SK-N-SH (cell line): ENCODE measurements around the gene R3HDM1. TPM values are rescaled to one million over a fixed set of nuclear protein-coding genes. Genes with fewer than 3 reads are reported as not detected.

Experiments
- CTCF ChIA-PET: fragments of 300-600, 350-600 bp; formaldehyde crosslinking; extraction: SDS; loops from one replicate; lab custom pipeline; 2021; lab: Yijun Ruan, JAX
- POLR2A ChIA-PET: fragments of 350-600 bp; sonication (Branson Sonifier 250); formaldehyde crosslinking; extraction: SDS; loops from one replicate; lab custom pipeline; 2020; ENCODE audit warnings: antibody characterized with exemption, inconsistent platforms; lab: Yijun Ruan, JAX
- DNase-seq: peaks from one replicate; pipeline ENCODE4 v3.0.0; 2012
- H2AFZ ChIP-seq: fragments of 200-600 bp; sonication (generic); 2 replicates; pipeline ENCODE4 v1.8.1; 2016; ENCODE audit warnings: antibody characterized with exemption, mild to moderate bottlenecking, low read depth
- H3F3A ChIP-seq: fragments of 200-600 bp; sonication (generic); replicated peaks from 2 replicates; pipeline ENCODE3; 2016; ENCODE audit warnings: antibody characterized with exemption, mild to moderate bottlenecking; ENCODE audit not compliant: insufficient read depth
- H3K27ac ChIP-seq, 2 experiments: fragments of 200-500 bp in 1 of 2; fragments of 200-600 bp in 1 of 2; sonication (Bioruptor generic) in 1 of 2; sonication (generic), shearing (Covaris generic) in 1 of 2; 2 replicates each; pipeline versions ENCODE4 v1.5.1 to v1.6.1; 2014 to 2016; ENCODE audit warnings: low read depth in 2 of 2, inconsistent platforms in 1 of 2, low read length in 1 of 2, mild to moderate bottlenecking in 1 of 2, mixed read lengths in 1 of 2
- H3K27me3 ChIP-seq: fragments of 200-600 bp; sonication (generic), shearing (Covaris generic); 2 replicates; pipeline ENCODE4 v1.6.1; 2016; ENCODE audit warnings: mixed run types; ENCODE audit not compliant: insufficient read depth
- H3K36me3 ChIP-seq, 2 experiments: fragments of 200-500 bp in 1 of 2; fragments of 200-600 bp in 1 of 2; sonication (Bioruptor generic) in 1 of 2; sonication (generic) in 1 of 2; replicated peaks in 1 of 2; 2 replicates each; pipeline versions ENCODE3 to v1.5.1; 2014 to 2016; ENCODE audit warnings: low read length in 1 of 2, mild to moderate bottlenecking in 1 of 2; ENCODE audit not compliant: insufficient read depth in 2 of 2, control insufficient read depth in 1 of 2
- H3K4me1 ChIP-seq, 2 experiments: fragments of 200-500 bp in 1 of 2; fragments of 200-600 bp in 1 of 2; sonication (Bioruptor generic) in 1 of 2; sonication (generic), shearing (Covaris generic) in 1 of 2; 2 replicates each; pipeline versions ENCODE4 v1.5.1 to v1.6.1; 2014 to 2016; ENCODE audit warnings: low read depth in 1 of 2, low read length in 1 of 2, mixed run types in 1 of 2; ENCODE audit not compliant: insufficient read depth in 2 of 2, control insufficient read depth in 1 of 2
- H3K4me2 ChIP-seq: fragments of 200-600 bp; sonication (generic), shearing (Covaris generic); 2 replicates; pipeline ENCODE4 v1.6.1; 2017; ENCODE audit warnings: mixed run types
- H3K4me3 ChIP-seq, 2 experiments: fragments of 200-500 bp in 1 of 2; fragments of 200-600 bp in 1 of 2; sonication (Bioruptor generic) in 1 of 2; sonication (generic), shearing (Covaris generic) in 1 of 2; 2 replicates each; pipeline versions ENCODE4 v1.5.1 to v1.8.1; 2014 to 2016; ENCODE audit warnings: low read depth in 2 of 2, inconsistent platforms in 1 of 2, low read length in 1 of 2, mild to moderate bottlenecking in 1 of 2, mixed read lengths in 1 of 2, moderate library complexity in 1 of 2
- H3K79me2 ChIP-seq: fragments of 200-600 bp; sonication (generic); 2 replicates; pipeline ENCODE4 v1.8.1; 2017; ENCODE audit warnings: mild to moderate bottlenecking; ENCODE audit not compliant: insufficient read depth
- H3K9ac ChIP-seq: fragments of 200-600 bp; sonication (generic); 2 replicates; pipeline ENCODE4 v1.6.1; 2017; ENCODE audit warnings: mixed run types
- H3K9me2 ChIP-seq: fragments of 200-600 bp; sonication (generic); 2 replicates; pipeline ENCODE4 v1.6.1; 2017; ENCODE audit warnings: mixed run types
- H3K9me3 ChIP-seq: fragments of 200-600 bp; sonication (generic); 2 replicates; pipeline ENCODE4 v1.6.1; 2017; ENCODE audit warnings: mixed run types, mild to moderate bottlenecking, moderate library complexity
- H4K20me1 ChIP-seq: fragments of 200-600 bp; sonication (generic); 2 replicates; pipeline ENCODE4 v1.6.1; 2017; ENCODE audit warnings: mild to moderate bottlenecking, mixed run types; ENCODE audit not compliant: insufficient read depth
- CHD2 ChIP-seq: fragments of 150-350 bp; IDR thresholded peaks from 2 replicates; pipeline ENCODE4 v1.6.1; 2018; ENCODE audit warnings: low read length; ENCODE audit not compliant: partially characterized antibody
- ELF1 ChIP-seq: IDR thresholded peaks from 2 replicates; pipeline ENCODE4 v1.4.0; 2012
- FOXJ3 ChIP-seq: sonication (generic); formaldehyde crosslinking; IDR thresholded peaks from 2 replicates; pipeline ENCODE4 v1.5.1; 2020; ENCODE audit warnings: mild to moderate bottlenecking, missing genetic modification reagents
- FOXM1 ChIP-seq: IDR thresholded peaks from 2 replicates; pipeline ENCODE4 v1.4.0; 2012; ENCODE audit warnings: low read depth, mild to moderate bottlenecking
- MAX ChIP-seq: IDR thresholded peaks from 2 replicates; pipeline ENCODE4 v1.4.0; 2012; ENCODE audit warnings: low read depth
- MXI1 ChIP-seq: IDR thresholded peaks from 2 replicates; pipeline ENCODE4 v1.6.1; 2012; ENCODE audit warnings: mild to moderate bottlenecking, low read depth, low read length, improper control_type of control experiment
- NFIC ChIP-seq: IDR thresholded peaks from 2 replicates; pipeline ENCODE4 v1.4.0; 2012; ENCODE audit warnings: borderline replicate concordance
- NRF1 ChIP-seq: IDR thresholded peaks from 2 replicates; pipeline ENCODE4 v1.6.1; 2012; ENCODE audit warnings: low read depth, mild to moderate bottlenecking, low read length
- POLR2AphosphoS5 ChIP-seq: IDR thresholded peaks from 2 replicates; pipeline ENCODE4 v1.6.1; 2012; ENCODE audit warnings: low read depth, low read length
- RCOR1 ChIP-seq: fragments of 150-350 bp; IDR thresholded peaks from 2 replicates; pipeline ENCODE4 v1.6.1; 2017; ENCODE audit warnings: antibody characterized with exemption, low read length
- REST ChIP-seq: IDR thresholded peaks from 2 replicates; pipeline ENCODE4 v1.6.1; 2012; ENCODE audit warnings: mild to moderate bottlenecking, low read depth, low read length, moderate library complexity
- RFX5 ChIP-seq: IDR thresholded peaks from 2 replicates; pipeline ENCODE4 v1.6.1; 2012; ENCODE audit warnings: mild to moderate bottlenecking, improper control_type of control experiment, low read length
- RXRA ChIP-seq: IDR thresholded peaks from 2 replicates; pipeline ENCODE4 v1.4.0; 2012; ENCODE audit warnings: low read depth, mild to moderate bottlenecking, borderline replicate concordance
- SIN3A ChIP-seq: IDR thresholded peaks from 2 replicates; pipeline ENCODE4 v1.6.1; 2012; ENCODE audit warnings: low read depth, mild to moderate bottlenecking, low read length, moderate library complexity, borderline replicate concordance
- SMC3 ChIP-seq: IDR thresholded peaks from 2 replicates; pipeline ENCODE4 v1.6.1; 2012; ENCODE audit warnings: low read depth, low read length, improper control_type of control experiment
- TAF1 ChIP-seq: IDR thresholded peaks from 2 replicates; pipeline ENCODE4 v1.6.1; 2012; ENCODE audit warnings: low read depth, mild to moderate bottlenecking, low read length, moderate library complexity, borderline replicate concordance
- TCF12 ChIP-seq: IDR thresholded peaks from 2 replicates; pipeline ENCODE4 v1.4.0; 2012
- USF2 ChIP-seq: fragments of 150-350 bp; IDR thresholded peaks from 2 replicates; pipeline ENCODE4 v1.6.1; 2017; ENCODE audit warnings: antibody characterized with exemption, low read length, low read depth, borderline replicate concordance
- YY1 ChIP-seq: IDR thresholded peaks from 2 replicates; pipeline ENCODE4 v1.4.0; 2012; ENCODE audit warnings: low read depth, mild to moderate bottlenecking
- WGBS: methylation state at CpG from one replicate; pipeline ENCODE4 v1.1.6; 2017; ENCODE audit warnings: low lambda C conversion rate; 5-methylcytosine and 5-hydroxymethylcytosine counted together
- polyA plus RNA-seq, 3 experiments: library from polyadenylated mRNA; depleted of rRNA; stranded (reverse); fragments of >200 nt; gene quantifications; 2 replicates each; pipeline ENCODE4 v1.2.3, GENCODE V29; 2012
- TF ChIP-seq, protein P1 (sequence below): fragments of 200-600 bp; sonication (generic); IDR thresholded peaks from 2 replicates; pipeline ENCODE4 v1.6.1; 2017; ENCODE audit warnings: antibody characterized with exemption, mild to moderate bottlenecking, moderate library complexity

Gene R3HDM1
- polyA plus RNA-seq, 1 of the 3 experiments (the other 2 are of a cell fraction) = 38.2 TPM

GRCh38 chr2:135581282-135581681 is 50.0 kb downstream of the R3HDM1 start:
- Histone ChIP-seq H3K9me3 (no peaks in the 10 kb centered on the region), H3K4me1 (peaks cover 2 to 3% of the 10 kb centered on the region in 2 experiments; a peak in 2 of 4 replicates), H3K27me3 (no peaks in the 10 kb centered on the region), H3K36me3 (no peaks in the 10 kb centered on the region), H3K4me2 (no peak overlapping the region), H3K27ac (no peak overlapping the region), H3F3A (peaks cover 6% of the 10 kb centered on the region), H2AFZ (no peak overlapping the region), H3K9me2 (no peaks in the 10 kb centered on the region), H3K9ac (no peak overlapping the region), H3K4me3 (no peak overlapping the region), H3K79me2 (peaks cover 5% of the 10 kb centered on the region; the same call in 1 of the 2 replicates), H4K20me1 (no peaks in the 10 kb centered on the region; the same call in 1 of the 2 replicates)
- no peak for DNase-seq
- POLR2A ChIA-PET = no interaction called here
- WGBS = 92% methylated on average over 3 of the region's 3 CpGs
- CTCF ChIA-PET = no interaction called here
- no peak for TF ChIP-seq RXRA

DNA sequence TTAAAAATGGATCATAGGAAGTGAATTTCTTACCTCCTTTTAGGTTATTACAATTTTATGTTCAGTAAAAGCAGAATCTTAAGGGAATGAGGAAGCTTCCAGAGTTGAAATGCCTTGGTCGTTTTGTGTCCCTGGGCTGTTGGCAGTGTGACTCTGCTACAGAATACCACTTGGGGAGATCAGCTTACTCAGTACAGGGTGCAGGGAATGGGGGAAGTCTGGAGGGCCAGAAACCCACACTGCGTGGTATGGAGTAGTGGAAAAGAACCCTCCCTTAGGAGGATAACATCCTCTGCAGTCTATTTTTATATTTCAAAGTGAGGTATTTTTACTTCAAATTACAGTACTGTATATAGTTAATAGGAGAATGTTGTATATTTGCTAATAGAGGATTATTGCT is 51.1 kb downstream of the R3HDM1 start:
- Histone ChIP-seq H2AFZ (no peak overlapping the region), H3K27me3 (no peaks in the 10 kb centered on the region), H3K9ac (no peak overlapping the region), H3K27ac (no peak overlapping the region), H3K79me2 (peaks cover 5% of the 10 kb centered on the region; the same call in 1 of the 2 replicates), H3K4me2 (no peak overlapping the region), H4K20me1 (no peaks in the 10 kb centered on the region; the same call in 1 of the 2 replicates), H3K9me3 (no peaks in the 10 kb centered on the region), H3K4me3 (no peak overlapping the region), H3F3A (peaks cover 7% of the 10 kb centered on the region), H3K4me1 (peaks cover 2 to 3% of the 10 kb centered on the region in 2 experiments; a peak in 2 of 4 replicates), H3K36me3 (no peaks in the 10 kb centered on the region), H3K9me2 (no peaks in the 10 kb centered on the region)
- ChIA-PET CTCF (no interaction called here), POLR2A (no interaction called here)
- no peak for DNase-seq
- no peak for TF ChIP-seq RFX5
- TF ChIP-seq USF2 = no peak
- TF ChIP-seq TCF12 = no peak
- no peak for TF ChIP-seq NRF1
- TF ChIP-seq REST = no peak
- TF ChIP-seq RCOR1 = no peak
- no peak for TF ChIP-seq SMC3
- no peak for TF ChIP-seq MXI1
- TF ChIP-seq NFIC = no peak
- TF ChIP-seq TAF1 = no peak
- TF ChIP-seq CHD2 = no peak
- TF ChIP-seq POLR2AphosphoS5 = no peak
- TF ChIP-seq YY1 = no peak
- TF ChIP-seq, protein P1, sequence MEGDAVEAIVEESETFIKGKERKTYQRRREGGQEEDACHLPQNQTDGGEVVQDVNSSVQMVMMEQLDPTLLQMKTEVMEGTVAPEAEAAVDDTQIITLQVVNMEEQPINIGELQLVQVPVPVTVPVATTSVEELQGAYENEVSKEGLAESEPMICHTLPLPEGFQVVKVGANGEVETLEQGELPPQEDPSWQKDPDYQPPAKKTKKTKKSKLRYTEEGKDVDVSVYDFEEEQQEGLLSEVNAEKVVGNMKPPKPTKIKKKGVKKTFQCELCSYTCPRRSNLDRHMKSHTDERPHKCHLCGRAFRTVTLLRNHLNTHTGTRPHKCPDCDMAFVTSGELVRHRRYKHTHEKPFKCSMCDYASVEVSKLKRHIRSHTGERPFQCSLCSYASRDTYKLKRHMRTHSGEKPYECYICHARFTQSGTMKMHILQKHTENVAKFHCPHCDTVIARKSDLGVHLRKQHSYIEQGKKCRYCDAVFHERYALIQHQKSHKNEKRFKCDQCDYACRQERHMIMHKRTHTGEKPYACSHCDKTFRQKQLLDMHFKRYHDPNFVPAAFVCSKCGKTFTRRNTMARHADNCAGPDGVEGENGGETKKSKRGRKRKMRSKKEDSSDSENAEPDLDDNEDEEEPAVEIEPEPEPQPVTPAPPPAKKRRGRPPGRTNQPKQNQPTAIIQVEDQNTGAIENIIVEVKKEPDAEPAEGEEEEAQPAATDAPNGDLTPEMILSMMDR = no peak
- no peak for TF ChIP-seq ELF1
- TF ChIP-seq FOXM1 = no peak
- TF ChIP-seq FOXJ3 (CRISPR knock-in tag) = no peak
- TF ChIP-seq SIN3A = no peak
- TF ChIP-seq MAX = no peak
- 83% methylated on average over 2 of the region's 2 CpGs for WGBS
